Neural cell (in vitro differentiated cells): Measurements from ENCODE around the gene RALGDS.

Experiments used
- EP300 ChIP-seq: fragments of 450-650 bp; conservative IDR thresholded peaks from 2 replicates; pipeline ENCODE4 v1.6.1; 2014; ENCODE audit warnings: antibody characterized with exemption, mild to moderate bottlenecking, moderate library complexity; ENCODE audit not compliant: poor library complexity, severe bottlenecking
- EZH2 ChIP-seq: fragments of 200-600, 300-800 bp; shearing (Covaris generic), sonication (generic); IDR thresholded peaks from 2 replicates; pipeline ENCODE4 v1.6.1; 2014; ENCODE audit warnings: antibody characterized with exemption, low read length, borderline replicate concordance, mild to moderate bottlenecking; ENCODE audit not compliant: insufficient read depth, poor library complexity, severe bottlenecking
- MXI1 ChIP-seq: fragments of 450-650 bp; conservative IDR thresholded peaks from 2 replicates; pipeline ENCODE4 v1.6.1; 2014; ENCODE audit warnings: antibody characterized with exemption, mild to moderate bottlenecking; ENCODE audit not compliant: poor library complexity, severe bottlenecking
- POLR2AphosphoS5 ChIP-seq: IDR thresholded peaks from 2 replicates; pipeline ENCODE4 v1.6.1; 2012
- RAD21 ChIP-seq: fragments of 450-650 bp; conservative IDR thresholded peaks from 2 replicates; pipeline ENCODE4 v1.6.1; 2014; ENCODE audit warnings: antibody characterized with exemption, mild to moderate bottlenecking, moderate library complexity
- SMC3 ChIP-seq: fragments of 450-650 bp; conservative IDR thresholded peaks from 2 replicates; pipeline ENCODE4 v1.6.1; 2014; ENCODE audit warnings: antibody characterized with exemption, mild to moderate bottlenecking, moderate library complexity; ENCODE audit not compliant: poor library complexity
- TAF1 ChIP-seq: IDR thresholded peaks from 2 replicates; pipeline ENCODE4 v1.6.1; 2012; ENCODE audit warnings: low read depth
- TF ChIP-seq, protein P1 (sequence below): fragments of 450-650 bp; IDR thresholded peaks from 2 replicates; pipeline ENCODE4 v1.5.1; 2014; ENCODE audit warnings: antibody characterized with exemption, mild to moderate bottlenecking, moderate library complexity; ENCODE audit not compliant: poor library complexity, severe bottlenecking
- TF ChIP-seq, protein P2 (sequence below): IDR thresholded peaks from 2 replicates; pipeline ENCODE4 v1.6.1; 2012; ENCODE audit warnings: borderline replicate concordance

DNA sequence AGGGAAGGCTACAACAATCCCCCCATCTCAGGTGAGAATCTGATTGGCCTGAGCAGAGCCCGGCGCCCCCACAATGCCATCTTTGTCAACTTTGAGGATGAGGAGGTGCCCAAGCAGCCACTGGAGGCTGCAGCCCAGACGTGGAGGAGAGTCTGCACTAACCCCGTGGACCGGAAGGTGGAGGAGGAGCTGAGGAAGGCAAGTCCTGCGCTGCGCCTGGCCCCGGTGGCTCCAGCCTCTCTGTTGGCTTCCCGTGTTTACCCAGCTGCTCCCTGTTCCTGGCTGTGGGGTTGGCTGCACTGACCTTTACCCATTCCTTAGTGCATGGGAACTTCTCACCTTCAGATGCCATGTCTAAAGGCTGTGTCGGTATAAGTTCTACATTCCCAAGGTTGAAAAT, 70.3 kb downstream of the RALGDS start:
- TF ChIP-seq, protein P1, sequence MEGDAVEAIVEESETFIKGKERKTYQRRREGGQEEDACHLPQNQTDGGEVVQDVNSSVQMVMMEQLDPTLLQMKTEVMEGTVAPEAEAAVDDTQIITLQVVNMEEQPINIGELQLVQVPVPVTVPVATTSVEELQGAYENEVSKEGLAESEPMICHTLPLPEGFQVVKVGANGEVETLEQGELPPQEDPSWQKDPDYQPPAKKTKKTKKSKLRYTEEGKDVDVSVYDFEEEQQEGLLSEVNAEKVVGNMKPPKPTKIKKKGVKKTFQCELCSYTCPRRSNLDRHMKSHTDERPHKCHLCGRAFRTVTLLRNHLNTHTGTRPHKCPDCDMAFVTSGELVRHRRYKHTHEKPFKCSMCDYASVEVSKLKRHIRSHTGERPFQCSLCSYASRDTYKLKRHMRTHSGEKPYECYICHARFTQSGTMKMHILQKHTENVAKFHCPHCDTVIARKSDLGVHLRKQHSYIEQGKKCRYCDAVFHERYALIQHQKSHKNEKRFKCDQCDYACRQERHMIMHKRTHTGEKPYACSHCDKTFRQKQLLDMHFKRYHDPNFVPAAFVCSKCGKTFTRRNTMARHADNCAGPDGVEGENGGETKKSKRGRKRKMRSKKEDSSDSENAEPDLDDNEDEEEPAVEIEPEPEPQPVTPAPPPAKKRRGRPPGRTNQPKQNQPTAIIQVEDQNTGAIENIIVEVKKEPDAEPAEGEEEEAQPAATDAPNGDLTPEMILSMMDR: no peak
- no peak for TF ChIP-seq POLR2AphosphoS5
- TF ChIP-seq EZH2: no peak
- no peak for TF ChIP-seq MXI1
- no peak for TF ChIP-seq SMC3
- no peak for TF ChIP-seq RAD21
- no peak for TF ChIP-seq EP300
- TF ChIP-seq TAF1: no peak
- TF ChIP-seq, protein P2, sequence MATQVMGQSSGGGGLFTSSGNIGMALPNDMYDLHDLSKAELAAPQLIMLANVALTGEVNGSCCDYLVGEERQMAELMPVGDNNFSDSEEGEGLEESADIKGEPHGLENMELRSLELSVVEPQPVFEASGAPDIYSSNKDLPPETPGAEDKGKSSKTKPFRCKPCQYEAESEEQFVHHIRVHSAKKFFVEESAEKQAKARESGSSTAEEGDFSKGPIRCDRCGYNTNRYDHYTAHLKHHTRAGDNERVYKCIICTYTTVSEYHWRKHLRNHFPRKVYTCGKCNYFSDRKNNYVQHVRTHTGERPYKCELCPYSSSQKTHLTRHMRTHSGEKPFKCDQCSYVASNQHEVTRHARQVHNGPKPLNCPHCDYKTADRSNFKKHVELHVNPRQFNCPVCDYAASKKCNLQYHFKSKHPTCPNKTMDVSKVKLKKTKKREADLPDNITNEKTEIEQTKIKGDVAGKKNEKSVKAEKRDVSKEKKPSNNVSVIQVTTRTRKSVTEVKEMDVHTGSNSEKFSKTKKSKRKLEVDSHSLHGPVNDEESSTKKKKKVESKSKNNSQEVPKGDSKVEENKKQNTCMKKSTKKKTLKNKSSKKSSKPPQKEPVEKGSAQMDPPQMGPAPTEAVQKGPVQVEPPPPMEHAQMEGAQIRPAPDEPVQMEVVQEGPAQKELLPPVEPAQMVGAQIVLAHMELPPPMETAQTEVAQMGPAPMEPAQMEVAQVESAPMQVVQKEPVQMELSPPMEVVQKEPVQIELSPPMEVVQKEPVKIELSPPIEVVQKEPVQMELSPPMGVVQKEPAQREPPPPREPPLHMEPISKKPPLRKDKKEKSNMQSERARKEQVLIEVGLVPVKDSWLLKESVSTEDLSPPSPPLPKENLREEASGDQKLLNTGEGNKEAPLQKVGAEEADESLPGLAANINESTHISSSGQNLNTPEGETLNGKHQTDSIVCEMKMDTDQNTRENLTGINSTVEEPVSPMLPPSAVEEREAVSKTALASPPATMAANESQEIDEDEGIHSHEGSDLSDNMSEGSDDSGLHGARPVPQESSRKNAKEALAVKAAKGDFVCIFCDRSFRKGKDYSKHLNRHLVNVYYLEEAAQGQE: no peak
